ENCODE results near the gene PRSS8.
"Not testable (repeated sequence)": the region's sequence is repeated elsewhere in the genome, so short reads cannot be mapped to it uniquely, and the experiment has no call there.

Gene PRSS8

DNA sequence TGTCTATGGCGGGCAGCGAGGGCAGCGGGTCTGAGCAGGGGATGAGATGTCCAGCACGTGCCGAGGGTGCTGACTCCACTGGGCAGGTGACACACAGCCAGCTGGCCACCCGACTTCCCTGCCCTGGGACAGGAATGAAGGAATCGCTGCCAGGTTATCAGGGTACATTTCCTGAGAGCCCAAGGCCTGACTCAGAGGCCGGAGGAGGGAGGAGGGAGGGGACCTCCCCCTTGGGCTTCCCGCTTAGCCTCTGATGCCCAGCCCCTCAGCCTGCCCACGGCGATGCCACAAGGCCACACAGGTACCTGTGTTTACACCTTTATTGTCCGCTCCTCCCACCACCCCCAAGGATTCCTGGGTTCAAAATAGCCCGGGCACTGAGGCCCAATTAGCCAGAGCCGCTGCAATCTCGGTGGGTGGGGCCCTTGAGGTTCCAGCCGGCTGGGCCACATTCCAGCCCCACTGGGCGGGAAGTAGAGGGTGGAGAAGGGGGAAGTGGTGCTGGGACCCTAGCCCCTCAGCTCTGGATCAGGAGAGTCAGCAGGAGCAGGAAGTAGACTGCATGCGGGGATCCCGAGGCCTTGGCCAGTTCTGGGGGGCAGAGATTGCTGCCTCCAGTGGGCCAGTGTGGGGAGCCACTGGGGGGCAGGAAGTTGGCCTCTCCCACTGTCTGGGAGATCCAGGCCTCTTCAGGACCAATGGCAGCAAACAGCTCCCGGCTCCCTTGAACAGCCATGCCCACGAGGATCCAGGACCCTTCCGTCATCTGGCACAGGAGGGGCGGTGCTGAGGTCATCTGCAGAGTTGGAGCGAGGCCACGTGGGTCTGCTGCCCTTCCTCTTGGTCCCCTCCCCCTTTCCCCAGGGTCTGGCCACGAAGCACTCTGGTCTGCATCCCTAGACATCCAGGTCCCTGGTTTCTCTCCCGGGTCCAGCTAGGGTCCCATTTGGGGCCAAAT, 3.4 kb upstream of the PRSS8 start:
- no peaks in the 10 kb centered on the region for H3K9me3 Mint-ChIP-seq
- H3K27ac Mint-ChIP-seq: no peak overlapping the region
- H3K27me3 Mint-ChIP-seq (ENCODE audit: low read depth): no peaks in the 10 kb centered on the region
- H3K4me1 Mint-ChIP-seq (ENCODE audit: low read depth): peaks cover 14% of the 10 kb centered on the region
- H3K4me3 Mint-ChIP-seq: no peak overlapping the region
- H3K36me3 Mint-ChIP-seq (ENCODE audit: low read depth): no peaks in the 10 kb centered on the region
- no peak for DNase-seq (ENCODE audit: low spot score)

DNA sequence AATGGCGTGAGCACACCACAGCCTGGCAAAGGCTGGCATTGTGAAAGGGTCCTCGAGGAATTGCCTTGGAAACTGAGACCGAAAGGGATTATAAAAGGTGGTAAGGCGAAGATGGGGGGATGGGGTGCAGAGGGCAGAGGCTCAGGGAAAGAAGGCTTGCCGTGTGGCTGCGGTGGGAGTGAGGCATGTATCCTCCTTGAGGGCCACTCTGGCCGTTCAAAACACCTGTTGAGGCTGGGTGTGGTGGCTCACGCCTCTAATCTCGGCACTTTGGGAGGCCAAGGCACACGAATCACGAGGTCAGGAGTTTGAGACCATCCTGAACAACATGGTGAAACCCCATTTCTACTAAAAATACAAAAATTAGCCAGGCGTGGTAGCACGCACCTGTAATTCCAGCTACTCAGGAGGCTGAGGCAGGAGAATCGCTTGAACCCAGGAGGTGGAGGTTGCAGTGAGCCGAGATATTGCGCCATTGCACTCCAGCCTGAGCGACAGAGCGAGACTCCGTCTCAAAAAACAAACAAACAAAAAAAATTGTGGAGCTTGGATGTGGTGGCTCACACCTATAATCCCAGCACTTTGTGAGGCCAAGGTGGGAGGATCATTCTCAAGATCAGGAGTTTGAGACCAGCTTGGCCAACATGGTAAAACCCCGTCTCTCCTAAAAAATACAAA, 1.4 kb upstream of the PRSS8 start:
- H3K27ac Mint-ChIP-seq; H3K9me3 Mint-ChIP-seq; H3K4me3 Mint-ChIP-seq; H3K36me3 Mint-ChIP-seq (ENCODE audit: low read depth); H3K27me3 Mint-ChIP-seq (ENCODE audit: low read depth); H3K4me1 Mint-ChIP-seq (ENCODE audit: low read depth); DNase-seq (ENCODE audit: low spot score): not testable (repeated sequence)

DNA sequence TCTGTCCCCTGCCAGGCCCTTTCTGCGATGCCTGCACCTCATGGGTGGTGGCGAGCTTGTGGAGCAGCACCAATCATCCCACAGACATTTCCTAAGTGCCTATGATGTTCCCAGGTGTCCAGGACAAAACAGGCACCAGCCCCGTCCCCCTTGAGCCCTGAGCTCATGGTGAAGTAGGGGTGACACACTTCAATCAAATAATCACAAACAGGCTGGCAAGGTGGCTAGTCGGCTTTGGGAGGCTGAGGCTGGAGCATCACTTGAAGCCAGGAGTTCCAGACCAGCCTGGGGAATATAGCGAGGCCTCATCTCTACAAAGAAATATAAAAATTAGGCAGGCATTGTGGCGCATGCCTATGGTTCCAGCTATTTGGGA, 748 bp upstream of the PRSS8 start:
- Mint-ChIP-seq H3K27me3 (ENCODE audit: low read depth) (no peaks in the 10 kb centered on the region), H3K9me3 (no peaks in the 10 kb centered on the region), H3K4me1 (ENCODE audit: low read depth) (peaks cover 2% of the 10 kb centered on the region), H3K36me3 (ENCODE audit: low read depth) (peaks cover 2% of the 10 kb centered on the region), H3K4me3 (no peak overlapping the region), H3K27ac (no peak overlapping the region)
- no peak for DNase-seq (ENCODE audit: low spot score)

- H3K36me3 Mint-ChIP-seq (ENCODE audit: low read depth): peaks cover 2% of the 10 kb centered on the region
- H3K27me3 Mint-ChIP-seq (ENCODE audit: low read depth): no peaks in the 10 kb centered on the region
- no peak for DNase-seq (ENCODE audit: low spot score)
- no peak overlapping the region for H3K27ac Mint-ChIP-seq
- no peak overlapping the region for H3K4me3 Mint-ChIP-seq
- H3K4me1 Mint-ChIP-seq (ENCODE audit: low read depth): no peaks in the 10 kb centered on the region
- H3K9me3 Mint-ChIP-seq: no peaks in the 10 kb centered on the region
Observed at GRCh38 chr16:31134625-31135534, 647 bp downstream of the PRSS8 start.

- no peak overlapping the region for H3K27ac Mint-ChIP-seq
- no peak overlapping the region for H3K4me3 Mint-ChIP-seq
- no peaks in the 10 kb centered on the region for H3K9me3 Mint-ChIP-seq
- H3K27me3 Mint-ChIP-seq (ENCODE audit: low read depth): no peaks in the 10 kb centered on the region
- no peaks in the 10 kb centered on the region for H3K4me1 Mint-ChIP-seq (ENCODE audit: low read depth)
- H3K36me3 Mint-ChIP-seq (ENCODE audit: low read depth): peaks cover 2% of the 10 kb centered on the region
- no peak for DNase-seq (ENCODE audit: low spot score)
Observed at GRCh38 chr16:31134091-31134571, 1.4 kb downstream of the PRSS8 start.

DNA sequence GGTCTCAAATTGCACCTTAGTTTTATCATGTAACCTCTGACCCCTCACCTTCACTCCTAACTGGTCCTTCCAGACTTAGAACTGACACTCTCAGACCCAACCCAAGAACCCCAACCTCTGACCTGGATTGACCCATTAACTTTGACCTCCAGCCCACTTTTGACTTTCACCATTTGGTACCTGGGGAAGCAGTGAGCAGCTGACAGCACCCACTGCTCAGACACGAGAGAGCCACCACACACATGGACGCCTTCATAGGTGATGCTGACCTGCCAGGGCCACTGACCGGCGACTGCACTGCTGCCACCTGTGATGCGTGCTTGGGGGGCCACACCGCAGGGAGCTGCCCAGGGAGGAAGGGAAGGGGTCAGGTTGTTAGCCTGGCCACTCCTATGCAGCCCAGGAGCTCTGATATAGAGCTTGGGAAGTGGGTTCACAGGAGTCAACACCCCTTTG, 2.5 kb downstream of the PRSS8 start:
- Mint-ChIP-seq H3K4me1 (ENCODE audit: low read depth) (peaks cover 3% of the 10 kb centered on the region), H3K9me3 (no peaks in the 10 kb centered on the region), H3K4me3 (no peak overlapping the region), H3K27me3 (ENCODE audit: low read depth) (no peaks in the 10 kb centered on the region), H3K27ac (no peak overlapping the region), H3K36me3 (ENCODE audit: low read depth) (peaks cover 2% of the 10 kb centered on the region)
- DNase-seq (ENCODE audit: low spot score): no peak

- Mint-ChIP-seq H3K27ac (no peak overlapping the region), H3K4me3 (no peak overlapping the region), H3K4me1 (ENCODE audit: low read depth) (peaks cover 3% of the 10 kb centered on the region), H3K36me3 (ENCODE audit: low read depth) (peaks cover 7% of the 10 kb centered on the region), H3K9me3 (no peaks in the 10 kb centered on the region), H3K27me3 (ENCODE audit: low read depth) (no peaks in the 10 kb centered on the region)
- DNase-seq (ENCODE audit: low spot score): no peak
Observed at GRCh38 chr16:31132303-31132979, 3.1 kb downstream of the PRSS8 start.

- Mint-ChIP-seq H3K9me3 (no peaks in the 10 kb centered on the region), H3K4me3 (no peak overlapping the region), H3K27me3 (ENCODE audit: low read depth) (no peaks in the 10 kb centered on the region), H3K27ac (no peak overlapping the region), H3K4me1 (ENCODE audit: low read depth) (peaks cover 3% of the 10 kb centered on the region), H3K36me3 (ENCODE audit: low read depth) (peaks cover 9% of the 10 kb centered on the region)
- no peak for DNase-seq (ENCODE audit: low spot score)
Observed at GRCh38 chr16:31131841-31132271, 3.7 kb downstream of the PRSS8 start.

- no peak for DNase-seq (ENCODE audit: low spot score)
- peaks cover 10% of the 10 kb centered on the region for H3K36me3 Mint-ChIP-seq (ENCODE audit: low read depth)
- no peaks in the 10 kb centered on the region for H3K9me3 Mint-ChIP-seq
Observed at GRCh38 chr16:31131416-31131815, 4.1 kb downstream of the PRSS8 start.

GRCh38 chr16:31130899-31131298, 4.6 kb downstream of the PRSS8 start:
- no peak for DNase-seq (ENCODE audit: low spot score)
- no peaks in the 10 kb centered on the region for H3K27me3 Mint-ChIP-seq (ENCODE audit: low read depth)
- no peak overlapping the region for H3K4me3 Mint-ChIP-seq
- H3K36me3 Mint-ChIP-seq (ENCODE audit: low read depth): peaks cover 14% of the 10 kb centered on the region
- peaks cover 3% of the 10 kb centered on the region for H3K4me1 Mint-ChIP-seq (ENCODE audit: low read depth)
- H3K27ac Mint-ChIP-seq: no peak overlapping the region
- H3K9me3 Mint-ChIP-seq: no peaks in the 10 kb centered on the region

More at GRCh38 chr16:31131416-31131815, 4.1 kb downstream of the PRSS8 start:
- Mint-ChIP-seq H3K4me3 (no peak overlapping the region), H3K27ac (no peak overlapping the region), H3K27me3 (ENCODE audit: low read depth) (no peaks in the 10 kb centered on the region), H3K4me1 (ENCODE audit: low read depth) (peaks cover 3% of the 10 kb centered on the region)

GRCh38 chr16:31130336-31130891, 5.1 kb downstream of the PRSS8 start:
- Mint-ChIP-seq H3K36me3 (ENCODE audit: low read depth) (peaks cover 16% of the 10 kb centered on the region), H3K4me1 (ENCODE audit: low read depth) (peaks cover 3% of the 10 kb centered on the region), H3K4me3 (no peak overlapping the region), H3K27me3 (ENCODE audit: low read depth) (no peaks in the 10 kb centered on the region), H3K9me3 (no peaks in the 10 kb centered on the region), H3K27ac (no peak overlapping the region)
- no peak for DNase-seq (ENCODE audit: low spot score)

- no peak for DNase-seq (ENCODE audit: low spot score)
- peaks cover 16% of the 10 kb centered on the region for H3K36me3 Mint-ChIP-seq (ENCODE audit: low read depth)
- no peak overlapping the region for H3K4me3 Mint-ChIP-seq
- H3K4me1 Mint-ChIP-seq (ENCODE audit: low read depth): peaks cover 3% of the 10 kb centered on the region
- no peaks in the 10 kb centered on the region for H3K9me3 Mint-ChIP-seq
- H3K27ac Mint-ChIP-seq: no peak overlapping the region
- no peaks in the 10 kb centered on the region for H3K27me3 Mint-ChIP-seq (ENCODE audit: low read depth)
Observed at GRCh38 chr16:31129568-31130335, 5.8 kb downstream of the PRSS8 start.

Measured in T-helper 2 cell treated with Interferon-gamma antibody and Interleukin-4, amounts not matched to agents 5 μg/mL and 100 μg/mL, for 36 hours (primary cell).